ENCODE data around the gene BIN2.

DNA sequence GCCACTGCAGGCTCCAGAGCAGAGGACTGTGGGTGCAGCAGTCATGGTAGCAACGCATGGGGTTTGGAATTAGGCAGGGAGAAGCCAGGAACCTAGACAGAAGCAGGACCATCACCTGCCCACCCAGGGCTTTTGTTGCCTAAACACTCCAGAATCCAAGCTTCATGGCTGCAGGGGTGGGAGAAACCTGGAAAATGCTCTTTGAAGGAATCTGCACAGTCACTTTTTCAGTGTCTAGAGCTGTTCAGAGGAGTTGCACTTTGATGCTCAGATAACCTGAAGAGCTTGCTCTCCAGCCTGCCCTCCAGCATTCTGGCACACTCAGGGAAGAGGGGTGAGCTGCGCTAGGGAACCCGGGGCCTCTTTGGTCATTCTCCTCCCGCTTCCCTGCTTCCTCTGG lies 24.1 kb upstream of the BIN2 start:
- TF ChIP-seq, protein P1, sequence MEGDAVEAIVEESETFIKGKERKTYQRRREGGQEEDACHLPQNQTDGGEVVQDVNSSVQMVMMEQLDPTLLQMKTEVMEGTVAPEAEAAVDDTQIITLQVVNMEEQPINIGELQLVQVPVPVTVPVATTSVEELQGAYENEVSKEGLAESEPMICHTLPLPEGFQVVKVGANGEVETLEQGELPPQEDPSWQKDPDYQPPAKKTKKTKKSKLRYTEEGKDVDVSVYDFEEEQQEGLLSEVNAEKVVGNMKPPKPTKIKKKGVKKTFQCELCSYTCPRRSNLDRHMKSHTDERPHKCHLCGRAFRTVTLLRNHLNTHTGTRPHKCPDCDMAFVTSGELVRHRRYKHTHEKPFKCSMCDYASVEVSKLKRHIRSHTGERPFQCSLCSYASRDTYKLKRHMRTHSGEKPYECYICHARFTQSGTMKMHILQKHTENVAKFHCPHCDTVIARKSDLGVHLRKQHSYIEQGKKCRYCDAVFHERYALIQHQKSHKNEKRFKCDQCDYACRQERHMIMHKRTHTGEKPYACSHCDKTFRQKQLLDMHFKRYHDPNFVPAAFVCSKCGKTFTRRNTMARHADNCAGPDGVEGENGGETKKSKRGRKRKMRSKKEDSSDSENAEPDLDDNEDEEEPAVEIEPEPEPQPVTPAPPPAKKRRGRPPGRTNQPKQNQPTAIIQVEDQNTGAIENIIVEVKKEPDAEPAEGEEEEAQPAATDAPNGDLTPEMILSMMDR (IDR thresholded peaks at IDR 0.05; ENCODE audit: low read depth, low read length, poor library complexity, severe bottlenecking) = no peak
- no peak for TF ChIP-seq EZH2phosphoT487 (IDR thresholded peaks at IDR 0.05; ENCODE audit: borderline replicate concordance, low read length)
